Fibroblast of lung (primary cell): ENCODE measurements around the gene SLK. TPM values are rescaled to one million over a fixed set of nuclear protein-coding genes. Genes with fewer than 3 reads are reported as not detected.

ENCODE experiments used
- DNase-seq, 2 donors: peaks; one replicate each; pipeline versions ENCODE4 v3.0.0 to v3.0.0-alpha.2; 2010; ENCODE audit warnings: low read depth in 2 of 2
- H2AFZ ChIP-seq: 2 replicates; pipeline ENCODE4 v1.5.1; 2012; ENCODE audit warnings: low read length, control low read depth, inconsistent platforms
- H3K27ac ChIP-seq: 2 replicates; pipeline ENCODE4 v1.5.1; 2011; ENCODE audit warnings: low read length, control low read depth; ENCODE audit not compliant: insufficient read depth
- H3K27me3 ChIP-seq: 2 replicates; pipeline ENCODE4 v1.5.1; 2011; ENCODE audit warnings: mild to moderate bottlenecking, low read length; ENCODE audit not compliant: control insufficient read depth, insufficient read depth
- H3K36me3 ChIP-seq: 2 replicates; pipeline ENCODE4 v1.5.1; 2011; ENCODE audit warnings: low read length; ENCODE audit not compliant: control insufficient read depth, insufficient read depth
- H3K4me1 ChIP-seq: 2 replicates; pipeline ENCODE4 v1.5.1; 2011; ENCODE audit warnings: low read length; ENCODE audit not compliant: control insufficient read depth, insufficient read depth; ENCODE audit errors: extremely low read depth
- H3K4me2 ChIP-seq: 2 replicates; pipeline ENCODE4 v1.5.1; 2011; ENCODE audit warnings: low read length, control low read depth; ENCODE audit not compliant: insufficient read depth; ENCODE audit errors: extremely low read depth
- H3K4me3 ChIP-seq, 4 experiments: fragments of 200-600 bp in 1 of 4; sonication (generic) in 1 of 4; replicated peaks in 1 of 4; 2 replicates each; pipeline ENCODE4 v1.5.1; 2011 to 2016; ENCODE audit warnings: low read length in 4 of 4, low read depth in 3 of 4, mild to moderate bottlenecking in 3 of 4, control low read depth in 2 of 4, inconsistent platforms in 1 of 4, mixed read lengths in 1 of 4; ENCODE audit not compliant: insufficient read depth in 1 of 4; ENCODE audit errors: control extremely low read depth in 1 of 4
- H3K79me2 ChIP-seq: 2 replicates; pipeline ENCODE4 v1.5.1; 2012; ENCODE audit warnings: mild to moderate bottlenecking, low read length, inconsistent platforms; ENCODE audit not compliant: control insufficient read depth, insufficient read depth
- H3K9ac ChIP-seq: 2 replicates; pipeline ENCODE4 v1.5.1; 2011; ENCODE audit warnings: mild to moderate bottlenecking, low read length, control low read depth; ENCODE audit not compliant: insufficient read depth
- H3K9me3 ChIP-seq: 2 replicates; pipeline ENCODE4 v1.5.1; 2012; ENCODE audit warnings: low read depth, low read length; ENCODE audit not compliant: control insufficient read depth, insufficient read depth
- H4K20me1 ChIP-seq: 2 replicates; pipeline ENCODE4 v1.5.1; 2011; ENCODE audit warnings: low read length; ENCODE audit not compliant: control insufficient read depth, insufficient read depth; ENCODE audit errors: extremely low read depth
- CTCF ChIP-seq, 2 donors: IDR thresholded peaks in 1 of 2; conservative IDR thresholded peaks in 1 of 2; 1 replicate in 1 of 2; 2 replicates in 1 of 2; pipeline ENCODE4 v1.5.1; 2011 to 2012; ENCODE audit warnings: low read length in 2 of 2, control low read depth in 1 of 2, inconsistent platforms in 1 of 2, low read depth in 1 of 2, mild to moderate bottlenecking in 1 of 2
- EZH2 ChIP-seq: IDR thresholded peaks from 2 replicates; pipeline ENCODE4 v1.5.1; 2012; ENCODE audit warnings: low read length, control low read depth, mild to moderate bottlenecking; ENCODE audit errors: missing control alignments
- polyA plus RNA-seq, 2 donors: library from polyadenylated mRNA; depleted of rRNA in 1 of 2; stranded (reverse) in 1 of 2; unstranded in 1 of 2; fragments of >200 nt; gene quantifications; 2 replicates each; pipeline ENCODE4 v1.2.1, GENCODE V29; 2011 to 2012; ENCODE audit warnings: missing spikeins in 1 of 2
- total RNA-seq: library from RNA; depleted of rRNA; stranded (reverse); fragments of >200 nt; gene quantifications from 2 replicates; pipeline ENCODE4 v1.2.1, GENCODE V29; 2014

SLK gene
- total and polyA plus RNA-seq, 2 donors (not counting 1 experiment from before 2014, with no cell fraction given): 18.2 to 63.1 TPM

GRCh38 chr10:104049504-104050250 is 82.7 kb downstream of the SLK start:
- peak overlapping the region; percentile 54 for H3K4me2 ChIP-seq
- no peaks in the 10 kb centered on the region for H3K36me3 ChIP-seq
- H2AFZ ChIP-seq: no peak overlapping the region
- H3K4me1 ChIP-seq: peaks cover 7% of the 10 kb centered on the region
- no peaks in the 10 kb centered on the region for H3K79me2 ChIP-seq
- H4K20me1 ChIP-seq: no peaks in the 10 kb centered on the region
- TF ChIP-seq CTCF (conservative IDR thresholded peaks at IDR 0.05 in 1 of 2, IDR thresholded peaks at IDR 0.05 in 1 of 2; ENCODE audit: low read depth in 1 of 2, low read length in 2 of 2) (no peak), EZH2 (no peak)
- no peak overlapping the region for H3K4me3 ChIP-seq
- DNase-seq: peak; percentile 54 to 75
- no peak overlapping the region for H3K9ac ChIP-seq
- H3K9me3 ChIP-seq: no peaks in the 10 kb centered on the region
- no peak overlapping the region for H3K27ac ChIP-seq
- no peaks in the 10 kb centered on the region for H3K27me3 ChIP-seq

GRCh38 chr10:104052431-104052830 is 85.5 kb downstream of the SLK start:
- Histone ChIP-seq H3K9ac (no peak overlapping the region), H3K9me3 (no peaks in the 10 kb centered on the region), H3K27me3 (no peaks in the 10 kb centered on the region), H3K4me1 (peaks cover 7% of the 10 kb centered on the region), H3K79me2 (no peaks in the 10 kb centered on the region), H4K20me1 (no peaks in the 10 kb centered on the region), H3K36me3 (no peaks in the 10 kb centered on the region), H2AFZ (no peak overlapping the region), H3K27ac (no peak overlapping the region), H3K4me2 (no peak overlapping the region), H3K4me3 (no peak overlapping the region)
- DNase-seq: no peak
- TF ChIP-seq CTCF (conservative IDR thresholded peaks at IDR 0.05 in 1 of 2, IDR thresholded peaks at IDR 0.05 in 1 of 2; ENCODE audit: low read depth in 1 of 2, low read length in 2 of 2) (no peak), EZH2 (no peak)

GRCh38 chr10:104053201-104053600 is 86.3 kb downstream of the SLK start:
- no peaks in the 10 kb centered on the region for H3K79me2 ChIP-seq
- H3K4me2 ChIP-seq: no peak overlapping the region
- H3K27ac ChIP-seq: no peak overlapping the region
- H3K36me3 ChIP-seq: no peaks in the 10 kb centered on the region
- no peaks in the 10 kb centered on the region for H4K20me1 ChIP-seq
- H3K4me1 ChIP-seq: peaks cover 7% of the 10 kb centered on the region
- H3K27me3 ChIP-seq: no peaks in the 10 kb centered on the region
- DNase-seq: no peak
- no peak for TF ChIP-seq CTCF (conservative IDR thresholded peaks at IDR 0.05 in 1 of 2, IDR thresholded peaks at IDR 0.05 in 1 of 2; ENCODE audit: low read depth in 1 of 2, low read length in 2 of 2)
- TF ChIP-seq EZH2: no peak
- H3K4me3 ChIP-seq: no peak overlapping the region
- H3K9ac ChIP-seq: no peak overlapping the region
- H3K9me3 ChIP-seq: no peaks in the 10 kb centered on the region
- H2AFZ ChIP-seq: no peak overlapping the region
